Stimulated activated CD8-positive, alpha-beta memory T cell treated with anti-CD3 and anti-CD28 coated beads, Interleukin-4, amount 100 ng/mL, for 4 hours (primary cell): ENCODE data around the gene PBX3.
A peak's percentile ranks its signal among the peaks of the same experiment; 100 is the strongest.

Experiments used
- DNase-seq, 2 donors: peaks; one replicate each; pipeline ENCODE4 v3.0.0-alpha.2; 2020; ENCODE audit warnings: low read depth in 2 of 2, low spot score in 1 of 2

Gene PBX3

GRCh38 chr9:125747053-125747764, at the start of gene PBX3:
TSS of gene PBX3 (plus strand) at chr9:125747373.
- DNase-seq: peak in 1 of 2 donors; percentile 27

- no peak for DNase-seq
These were observed 47.3 kb upstream of the PBX3 start for GRCh38 chr9:125699870-125700269.

GRCh38 chr9:125700791-125701190, 46.4 kb upstream of the PBX3 start:
- DNase-seq: no peak

GRCh38 chr9:125701351-125701750, 45.8 kb upstream of the PBX3 start:
- DNase-seq: no peak

GRCh38 chr9:125703662-125704061, 43.5 kb upstream of the PBX3 start:
- DNase-seq: no peak

GRCh38 chr9:125705893-125706292, 41.3 kb upstream of the PBX3 start:
- DNase-seq: no peak

- DNase-seq: peak; percentile 87 to 91
These were observed 40.3 kb upstream of the PBX3 start, which contains the start of gene MAPKAP1 for GRCh38 chr9:125706651-125707471. TSS of gene MAPKAP1 (minus strand) at chr9:125707208. CDS start at chr9:125672574, 34,634 bp downstream.

GRCh38 chr9:125707472-125707804, 39.7 kb upstream of the PBX3 start:
- no peak for DNase-seq

- no peak for DNase-seq
These were observed 20.6 kb upstream of the PBX3 start for GRCh38 chr9:125726456-125727132.

- no peak for DNase-seq
These were observed 17.0 kb upstream of the PBX3 start for GRCh38 chr9:125730168-125730567.

GRCh38 chr9:125732562-125732961, 14.6 kb upstream of the PBX3 start:
- no peak for DNase-seq

- no peak for DNase-seq
These were observed 7.7 kb upstream of the PBX3 start for GRCh38 chr9:125739436-125739835.

- no peak for DNase-seq
These were observed 4.5 kb upstream of the PBX3 start for GRCh38 chr9:125742657-125743056.

GRCh38 chr9:125743682-125744428, 3.3 kb upstream of the PBX3 start:
- no peak for DNase-seq

GRCh38 chr9:125744616-125745015, 2.6 kb upstream of the PBX3 start:
- no peak for DNase-seq

- DNase-seq: no peak
These were observed 2.2 kb upstream of the PBX3 start for GRCh38 chr9:125745018-125745417.

GRCh38 chr9:125745682-125746016, 1.5 kb upstream of the PBX3 start:
- DNase-seq: no peak

- DNase-seq: peak; percentile 79 to 84
These were observed 978 bp upstream of the PBX3 start for GRCh38 chr9:125746017-125746773.

- DNase-seq: no peak
These were observed 460 bp upstream of the PBX3 start for GRCh38 chr9:125746774-125747052.

GRCh38 chr9:125747765-125748445, 732 bp downstream of the PBX3 start:
- DNase-seq: no peak
